ENCODE data around the gene MRRF.

Gene MRRF

GRCh38 chr9:122376796-122377195, 112.1 kb downstream of the MRRF start:
- peak overlapping the region; percentile 3 for H3K27ac ChIP-seq (ENCODE audit: poor library complexity, severe bottlenecking)
- H3K9me3 ChIP-seq (ENCODE audit: severe bottlenecking), result no peaks in the 10 kb centered on the region
- no peak overlapping the region for H3K4me3 ChIP-seq (ENCODE audit: severe bottlenecking)
- DNase-seq (ENCODE audit: low spot score), result peak; percentile 19
- no peaks in the 10 kb centered on the region for H3K27me3 ChIP-seq (ENCODE audit: insufficient read depth, poor library complexity, severe bottlenecking)
- TF ChIP-seq, protein P1, sequence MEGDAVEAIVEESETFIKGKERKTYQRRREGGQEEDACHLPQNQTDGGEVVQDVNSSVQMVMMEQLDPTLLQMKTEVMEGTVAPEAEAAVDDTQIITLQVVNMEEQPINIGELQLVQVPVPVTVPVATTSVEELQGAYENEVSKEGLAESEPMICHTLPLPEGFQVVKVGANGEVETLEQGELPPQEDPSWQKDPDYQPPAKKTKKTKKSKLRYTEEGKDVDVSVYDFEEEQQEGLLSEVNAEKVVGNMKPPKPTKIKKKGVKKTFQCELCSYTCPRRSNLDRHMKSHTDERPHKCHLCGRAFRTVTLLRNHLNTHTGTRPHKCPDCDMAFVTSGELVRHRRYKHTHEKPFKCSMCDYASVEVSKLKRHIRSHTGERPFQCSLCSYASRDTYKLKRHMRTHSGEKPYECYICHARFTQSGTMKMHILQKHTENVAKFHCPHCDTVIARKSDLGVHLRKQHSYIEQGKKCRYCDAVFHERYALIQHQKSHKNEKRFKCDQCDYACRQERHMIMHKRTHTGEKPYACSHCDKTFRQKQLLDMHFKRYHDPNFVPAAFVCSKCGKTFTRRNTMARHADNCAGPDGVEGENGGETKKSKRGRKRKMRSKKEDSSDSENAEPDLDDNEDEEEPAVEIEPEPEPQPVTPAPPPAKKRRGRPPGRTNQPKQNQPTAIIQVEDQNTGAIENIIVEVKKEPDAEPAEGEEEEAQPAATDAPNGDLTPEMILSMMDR (IDR thresholded peaks at IDR 0.05; ENCODE audit: poor library complexity, severe bottlenecking), result no peak
- no peak for ATAC-seq (ENCODE audit: low read depth)
- peaks cover 17% of the 10 kb centered on the region for H3K4me1 ChIP-seq (ENCODE audit: insufficient read depth, poor library complexity, severe bottlenecking)
- peaks cover 9% of the 10 kb centered on the region; the same call in 1 of the 2 replicates for H3K36me3 ChIP-seq (ENCODE audit: low read depth)

GRCh38 chr9:122377241-122378164, 112.8 kb downstream of the MRRF start:
- ATAC-seq (ENCODE audit: low read depth) (no peak), DNase-seq (ENCODE audit: low spot score) (peak; percentile 29)
- peaks cover 13% of the 10 kb centered on the region; the same call in 1 of the 2 replicates for H3K36me3 ChIP-seq (ENCODE audit: low read depth)
- no peak overlapping the region for H3K27ac ChIP-seq (ENCODE audit: poor library complexity, severe bottlenecking)
- H3K4me3 ChIP-seq (ENCODE audit: severe bottlenecking), result no peak overlapping the region
- H3K27me3 ChIP-seq (ENCODE audit: insufficient read depth, poor library complexity, severe bottlenecking), result no peaks in the 10 kb centered on the region
- peaks cover 18% of the 10 kb centered on the region for H3K4me1 ChIP-seq (ENCODE audit: insufficient read depth, poor library complexity, severe bottlenecking)
- TF ChIP-seq, protein P1 (IDR thresholded peaks at IDR 0.05; ENCODE audit: poor library complexity, severe bottlenecking), result no peak
- no peaks in the 10 kb centered on the region for H3K9me3 ChIP-seq (ENCODE audit: severe bottlenecking)

GRCh38 chr9:122378236-122378635, 113.6 kb downstream of the MRRF start:
- Histone ChIP-seq H3K27ac (ENCODE audit: poor library complexity, severe bottlenecking) (no peak overlapping the region), H3K9me3 (ENCODE audit: severe bottlenecking) (no peaks in the 10 kb centered on the region), H3K27me3 (ENCODE audit: insufficient read depth, poor library complexity, severe bottlenecking) (no peaks in the 10 kb centered on the region), H3K4me3 (ENCODE audit: severe bottlenecking) (no peak overlapping the region), H3K4me1 (ENCODE audit: insufficient read depth, poor library complexity, severe bottlenecking) (peaks cover 24% of the 10 kb centered on the region), H3K36me3 (ENCODE audit: low read depth) (peaks cover 13% of the 10 kb centered on the region; the same call in 1 of the 2 replicates)
- no peak for ATAC-seq (ENCODE audit: low read depth)
- DNase-seq (ENCODE audit: low spot score), result peak; percentile 49
- TF ChIP-seq, protein P1 (IDR thresholded peaks at IDR 0.05; ENCODE audit: poor library complexity, severe bottlenecking), result no peak

- Histone ChIP-seq H3K9me3 (ENCODE audit: severe bottlenecking) (no peaks in the 10 kb centered on the region), H3K27me3 (ENCODE audit: insufficient read depth, poor library complexity, severe bottlenecking) (no peaks in the 10 kb centered on the region), H3K27ac (ENCODE audit: poor library complexity, severe bottlenecking) (no peak overlapping the region), H3K4me1 (ENCODE audit: insufficient read depth, poor library complexity, severe bottlenecking) (peaks cover 35% of the 10 kb centered on the region), H3K36me3 (ENCODE audit: low read depth) (peaks cover 13% of the 10 kb centered on the region; the same call in 1 of the 2 replicates), H3K4me3 (ENCODE audit: severe bottlenecking) (no peak overlapping the region)
- TF ChIP-seq, protein P1 (IDR thresholded peaks at IDR 0.05; ENCODE audit: poor library complexity, severe bottlenecking), result peak; percentile 50
- ATAC-seq (ENCODE audit: low read depth) (no peak), DNase-seq (ENCODE audit: low spot score) (no peak)
Measured at GRCh38 chr9:122379340-122379739, 114.7 kb downstream of the MRRF start.

GRCh38 chr9:122380293-122380692, 115.6 kb downstream of the MRRF start:
- Histone ChIP-seq H3K9me3 (ENCODE audit: severe bottlenecking) (no peaks in the 10 kb centered on the region), H3K36me3 (ENCODE audit: low read depth) (peaks cover 13% of the 10 kb centered on the region; the same call in 1 of the 2 replicates), H3K4me3 (ENCODE audit: severe bottlenecking) (no peak overlapping the region), H3K27me3 (ENCODE audit: insufficient read depth, poor library complexity, severe bottlenecking) (no peaks in the 10 kb centered on the region), H3K27ac (ENCODE audit: poor library complexity, severe bottlenecking) (no peak overlapping the region), H3K4me1 (ENCODE audit: insufficient read depth, poor library complexity, severe bottlenecking) (peaks cover 32% of the 10 kb centered on the region)
- TF ChIP-seq, protein P1 (IDR thresholded peaks at IDR 0.05; ENCODE audit: poor library complexity, severe bottlenecking), result no peak
- DNase-seq (ENCODE audit: low spot score) (no peak), ATAC-seq (ENCODE audit: low read depth) (no peak)

All from RWPE2 (cell line).